GM13976 (cell line): ENCODE measurements around the gene REELD1.

ENCODE experiments used
- DNase-seq: peaks from one replicate; pipeline ENCODE4 v3.0.0; 2012; ENCODE audit warnings: low spot score
- CTCF ChIP-seq: IDR thresholded peaks from 2 replicates; pipeline ENCODE4 v1.5.1; 2012; ENCODE audit warnings: borderline replicate concordance, mild to moderate bottlenecking; ENCODE audit not compliant: insufficient read depth; ENCODE audit errors: extremely low read depth, missing control alignments, control extremely low read depth
- in situ Hi-C: fragments of 300-500 bp; cut with MboI; formaldehyde crosslinking; loops from one replicate; pipeline ENCODE4 v1.12.0; 2022; ENCODE audit warnings: low sequenced_read_pairs, mixed read lengths, inconsistent platforms; ENCODE audit not compliant: unreplicated experiment

The REELD1 gene

DNA sequence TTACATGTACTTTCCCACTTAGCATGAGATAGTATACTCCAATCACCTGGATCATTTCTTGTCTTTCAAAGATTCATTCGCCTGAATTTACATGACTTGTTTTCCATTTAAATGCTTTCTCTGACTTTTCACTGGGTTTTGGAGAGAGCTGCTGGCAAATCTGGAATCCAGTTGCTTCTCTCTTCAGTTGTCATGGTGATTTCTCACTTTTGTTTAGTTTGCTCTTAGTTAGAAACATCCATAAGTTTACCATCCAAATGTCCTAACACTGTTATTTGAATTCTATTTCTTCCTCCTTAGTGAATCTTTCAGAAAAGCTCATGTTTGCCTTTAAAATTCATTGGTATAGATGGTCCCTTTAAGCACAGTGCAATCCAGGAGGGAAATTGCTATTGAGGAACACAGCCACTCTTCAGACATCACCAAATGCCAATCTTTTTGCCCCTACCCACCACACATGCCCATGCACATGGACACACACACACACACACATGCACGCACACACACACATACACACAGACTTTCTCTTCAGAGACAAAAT lies 51.7 kb downstream of the REELD1 start:
- DNase-seq: no peak
- in situ Hi-C loops: no loop called here
- no peak for TF ChIP-seq CTCF

DNA sequence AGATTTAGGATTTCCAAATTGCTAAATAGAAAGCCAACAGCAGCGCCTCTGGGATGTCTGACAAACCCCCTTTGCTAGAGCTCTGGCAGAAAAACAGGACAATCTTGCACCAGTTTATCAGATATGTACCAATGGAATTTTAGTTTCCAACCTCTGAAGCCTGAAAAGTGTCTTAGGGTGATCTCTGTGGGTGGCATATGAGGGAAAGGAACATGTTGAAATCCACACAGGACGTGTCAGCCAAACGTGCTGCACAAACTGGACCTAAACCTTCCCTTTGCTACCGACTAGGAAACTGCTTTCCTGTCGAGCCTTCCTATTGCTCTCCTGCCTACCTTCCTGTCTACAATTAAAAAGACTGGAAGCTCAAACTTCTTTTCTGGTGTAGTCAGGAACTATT lies 53.5 kb downstream of the REELD1 start:
- DNase-seq: no peak

GRCh38 chr4:146269228-146269653 lies 54.9 kb downstream of the REELD1 start:
- DNase-seq: no peak
- in situ Hi-C loops: no loop called here
- no peak for TF ChIP-seq CTCF

More for the DNA sequence above, 53.5 kb downstream of the REELD1 start:
- in situ Hi-C loops: no loop called here
- no peak for TF ChIP-seq CTCF

- in situ Hi-C loops: no loop called here
- no peak for TF ChIP-seq CTCF
Measured at GRCh38 chr4:146271466-146271865, 57.1 kb downstream of the REELD1 start.

DNA sequence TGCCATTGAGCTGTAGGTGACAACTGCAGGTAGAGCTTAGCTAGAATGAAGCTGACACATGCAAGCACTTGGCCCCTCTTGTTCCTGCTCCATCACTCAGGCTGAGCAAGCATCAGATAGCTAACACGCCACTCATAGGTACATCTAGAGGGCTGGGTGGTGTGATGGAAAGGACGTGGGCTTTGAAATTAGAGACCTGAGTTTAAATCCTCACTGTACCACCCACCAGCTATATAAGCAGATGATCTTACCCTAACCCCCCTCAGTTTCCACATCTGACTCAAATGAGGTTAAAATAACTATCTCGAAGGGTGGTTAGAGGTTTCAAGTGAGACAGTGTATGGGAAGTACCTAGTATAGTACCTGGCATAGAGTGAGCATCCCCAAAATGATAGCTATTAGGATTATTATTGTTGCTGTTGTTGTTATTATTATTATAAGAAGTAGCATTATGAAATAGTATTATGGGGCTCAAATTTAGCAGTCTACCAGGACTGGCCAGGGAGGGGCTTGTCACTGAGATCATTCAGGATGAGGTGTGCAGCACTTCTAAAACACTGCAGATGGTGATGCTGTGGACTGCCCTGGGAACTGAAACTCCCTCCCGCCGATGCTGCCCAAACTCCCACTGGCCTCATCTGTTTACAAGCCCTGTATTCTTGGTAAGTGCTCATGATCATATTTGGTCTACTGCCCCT lies 59.0 kb downstream of the REELD1 start:
- TF ChIP-seq CTCF: no peak
- in situ Hi-C loops: no loop called here
- peak; percentile 10 for DNase-seq

More at GRCh38 chr4:146271466-146271865, 57.1 kb downstream of the REELD1 start:
- DNase-seq: no peak

GRCh38 chr4:146274774-146275173 lies 60.4 kb downstream of the REELD1 start:
- TF ChIP-seq CTCF: no peak
- no peak for DNase-seq
- in situ Hi-C loops: no loop called here
